MM.1S (cell line): ENCODE results near the gene TSPYL4.

Experiments
- CTCF ChIP-seq: fragments of 300-600 bp; sonication (generic); IDR thresholded peaks from 2 replicates; pipeline ENCODE4 v1.5.1; 2016; ENCODE audit warnings: antibody characterized with exemption, low read length, mixed read lengths
- EZH2phosphoT487 ChIP-seq: fragments of 300-600 bp; sonication (generic); IDR thresholded peaks from 2 replicates; pipeline ENCODE4 v1.6.1; 2018; ENCODE audit warnings: antibody characterized with exemption, low read length

GRCh38 chr6:116221067-116221466 is 32.8 kb downstream of the TSPYL4 start:
- no peak for TF ChIP-seq CTCF
- no peak for TF ChIP-seq EZH2phosphoT487
